ENCODE measurements around the gene ZNF33B. TPM values are rescaled to one million over a fixed set of nuclear protein-coding genes. Genes with fewer than 3 reads are reported as not detected.

ZNF33B gene
- polyA plus RNA-seq, 1 experiment: 6.1 TPM

DNA sequence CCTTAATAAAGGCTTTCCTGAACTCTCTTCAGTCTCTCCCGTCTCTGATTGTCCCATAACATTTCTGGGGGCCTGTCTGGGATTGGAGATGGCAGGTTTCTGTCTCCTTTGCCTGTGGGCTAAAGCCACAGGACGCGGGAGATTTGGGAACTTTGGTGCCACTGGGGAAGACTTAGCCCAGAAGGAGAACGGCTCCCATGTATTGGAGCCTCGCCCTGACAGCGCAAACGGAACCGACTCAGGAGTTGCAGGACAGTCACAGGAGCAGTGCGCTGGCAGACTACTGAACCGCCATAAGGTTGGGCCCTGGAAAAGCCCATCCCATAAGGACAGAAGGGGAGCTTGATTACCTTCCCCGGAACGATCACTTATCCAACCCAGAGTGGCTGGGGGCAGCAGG lies 7.1 kb upstream of the ZNF33B start:
- DNase-seq (ENCODE audit: low read depth, low spot score): no peak
- H3K4me3 ChIP-seq (ENCODE audit: low read depth, low read length): no peak overlapping the region
- CTCF ChIA-PET: no interaction called here
- TF ChIP-seq, protein P1, sequence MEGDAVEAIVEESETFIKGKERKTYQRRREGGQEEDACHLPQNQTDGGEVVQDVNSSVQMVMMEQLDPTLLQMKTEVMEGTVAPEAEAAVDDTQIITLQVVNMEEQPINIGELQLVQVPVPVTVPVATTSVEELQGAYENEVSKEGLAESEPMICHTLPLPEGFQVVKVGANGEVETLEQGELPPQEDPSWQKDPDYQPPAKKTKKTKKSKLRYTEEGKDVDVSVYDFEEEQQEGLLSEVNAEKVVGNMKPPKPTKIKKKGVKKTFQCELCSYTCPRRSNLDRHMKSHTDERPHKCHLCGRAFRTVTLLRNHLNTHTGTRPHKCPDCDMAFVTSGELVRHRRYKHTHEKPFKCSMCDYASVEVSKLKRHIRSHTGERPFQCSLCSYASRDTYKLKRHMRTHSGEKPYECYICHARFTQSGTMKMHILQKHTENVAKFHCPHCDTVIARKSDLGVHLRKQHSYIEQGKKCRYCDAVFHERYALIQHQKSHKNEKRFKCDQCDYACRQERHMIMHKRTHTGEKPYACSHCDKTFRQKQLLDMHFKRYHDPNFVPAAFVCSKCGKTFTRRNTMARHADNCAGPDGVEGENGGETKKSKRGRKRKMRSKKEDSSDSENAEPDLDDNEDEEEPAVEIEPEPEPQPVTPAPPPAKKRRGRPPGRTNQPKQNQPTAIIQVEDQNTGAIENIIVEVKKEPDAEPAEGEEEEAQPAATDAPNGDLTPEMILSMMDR (IDR thresholded peaks at IDR 0.05; ENCODE audit: low read depth, low read length): no peak
- POLR2A ChIA-PET: no interaction called here
- H3K9me3 ChIP-seq (ENCODE audit: control insufficient read depth, insufficient read depth, low read length): no peaks in the 10 kb centered on the region
- no peak overlapping the region for H3K27ac ChIP-seq (ENCODE audit: low read depth, low read length)
- H3K27me3 ChIP-seq (ENCODE audit: control insufficient read depth, insufficient read depth, low read length): no peaks in the 10 kb centered on the region

DNA sequence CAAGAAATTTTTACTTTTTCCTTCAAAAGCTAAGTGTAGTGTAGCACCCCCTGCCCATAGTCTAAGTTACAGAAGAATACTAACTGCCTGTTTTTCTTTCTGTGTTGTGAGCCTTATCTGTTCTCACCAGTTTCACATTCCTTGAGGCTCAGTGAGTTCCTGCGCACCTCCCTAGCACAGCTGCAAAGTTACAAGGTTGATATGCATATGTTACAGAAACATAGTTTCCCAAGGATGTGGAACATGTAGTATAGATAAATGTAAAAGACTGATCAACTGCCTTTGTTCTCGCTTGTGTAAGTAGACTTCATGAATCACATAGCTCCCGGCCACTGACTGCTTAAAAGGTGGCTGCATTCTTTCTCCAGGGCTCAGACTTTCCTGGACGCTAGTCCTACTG lies 6.7 kb upstream of the ZNF33B start:
- no peak overlapping the region for H3K27ac ChIP-seq (ENCODE audit: low read depth, low read length)
- H3K27me3 ChIP-seq (ENCODE audit: control insufficient read depth, insufficient read depth, low read length): no peaks in the 10 kb centered on the region
- no peaks in the 10 kb centered on the region for H3K9me3 ChIP-seq (ENCODE audit: control insufficient read depth, insufficient read depth, low read length)
- no peak for DNase-seq (ENCODE audit: low read depth, low spot score)
- TF ChIP-seq, protein P1 (IDR thresholded peaks at IDR 0.05; ENCODE audit: low read depth, low read length): no peak
- H3K4me3 ChIP-seq (ENCODE audit: low read depth, low read length): no peak overlapping the region
- ChIA-PET POLR2A (no interaction called here), CTCF (no interaction called here)

DNA sequence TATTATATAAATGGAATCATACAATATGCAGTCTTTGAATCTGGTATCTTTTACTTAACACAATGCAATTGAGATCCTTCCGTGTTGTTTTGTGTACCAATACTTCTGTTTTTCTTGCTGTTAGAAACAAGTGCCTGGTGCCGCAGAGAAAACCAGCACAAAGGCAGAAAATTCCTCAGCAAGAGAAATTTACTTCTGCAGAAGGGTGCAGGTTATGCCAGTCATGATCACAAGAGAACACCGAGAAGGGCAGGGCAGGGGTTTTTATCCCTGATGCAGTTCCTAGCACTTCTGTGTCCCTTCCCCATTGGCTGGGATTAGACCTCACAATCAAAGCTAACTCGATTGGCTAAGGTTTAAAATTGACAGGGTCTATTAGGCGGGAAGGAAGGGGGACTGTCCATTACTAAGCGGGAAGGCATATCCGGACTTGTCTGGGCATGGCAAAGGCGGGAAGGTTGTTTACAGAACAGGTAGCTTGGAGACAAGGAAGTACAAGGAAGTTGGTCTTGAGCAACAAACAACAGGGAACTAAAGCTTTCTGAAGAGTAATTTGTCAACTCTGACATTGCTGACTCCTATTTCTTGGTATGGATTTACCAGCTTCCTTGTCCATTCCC lies 2.4 kb upstream of the ZNF33B start:
- H3K4me3 ChIP-seq (ENCODE audit: low read depth, low read length): no peak overlapping the region
- H3K9me3 ChIP-seq (ENCODE audit: control insufficient read depth, insufficient read depth, low read length): no peaks in the 10 kb centered on the region
- H3K27me3 ChIP-seq (ENCODE audit: control insufficient read depth, insufficient read depth, low read length): no peaks in the 10 kb centered on the region
- ChIA-PET POLR2A (no interaction called here), CTCF (no interaction called here)
- TF ChIP-seq, protein P1 (IDR thresholded peaks at IDR 0.05; ENCODE audit: low read depth, low read length): no peak
- H3K27ac ChIP-seq (ENCODE audit: low read depth, low read length): no peak overlapping the region
- no peak for DNase-seq (ENCODE audit: low read depth, low spot score)

DNA sequence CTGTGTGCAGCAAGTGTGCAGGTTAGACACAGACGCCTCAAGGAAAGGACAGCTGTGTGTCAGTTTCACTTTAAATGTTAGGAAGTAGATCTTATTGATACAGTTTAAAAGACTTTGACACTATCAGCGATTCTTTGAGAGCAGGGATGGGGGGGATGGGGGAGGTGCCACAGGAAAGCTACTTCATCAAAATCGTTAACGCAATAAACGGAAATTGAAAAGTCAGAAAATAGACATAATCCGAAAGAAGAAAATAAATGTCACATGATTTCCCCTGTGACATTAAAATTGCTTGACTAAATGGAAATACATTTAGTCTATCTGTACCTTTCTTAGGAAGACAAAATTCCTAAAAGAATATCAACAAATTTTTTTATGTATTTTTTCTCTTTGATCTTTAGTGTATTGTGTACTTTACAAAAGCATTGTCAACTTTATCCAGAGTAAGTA lies 476 bp upstream of the ZNF33B start:
- no peaks in the 10 kb centered on the region for H3K27me3 ChIP-seq (ENCODE audit: control insufficient read depth, insufficient read depth, low read length)
- DNase-seq (ENCODE audit: low read depth, low spot score): no peak
- ChIA-PET CTCF (interaction anchor here (1.0 kb wide), 1 partner anchor 11 kb away, joined by 3 read pairs; no protein-coding TSS in a partner anchor), POLR2A (no interaction called here)
- TF ChIP-seq, protein P1 (IDR thresholded peaks at IDR 0.05; ENCODE audit: low read depth, low read length): no peak
- H3K27ac ChIP-seq (ENCODE audit: low read depth, low read length): peak overlapping the region; percentile 97
- peak overlapping the region; percentile 98 for H3K4me3 ChIP-seq (ENCODE audit: low read depth, low read length)
- H3K9me3 ChIP-seq (ENCODE audit: control insufficient read depth, insufficient read depth, low read length): no peaks in the 10 kb centered on the region

DNA sequence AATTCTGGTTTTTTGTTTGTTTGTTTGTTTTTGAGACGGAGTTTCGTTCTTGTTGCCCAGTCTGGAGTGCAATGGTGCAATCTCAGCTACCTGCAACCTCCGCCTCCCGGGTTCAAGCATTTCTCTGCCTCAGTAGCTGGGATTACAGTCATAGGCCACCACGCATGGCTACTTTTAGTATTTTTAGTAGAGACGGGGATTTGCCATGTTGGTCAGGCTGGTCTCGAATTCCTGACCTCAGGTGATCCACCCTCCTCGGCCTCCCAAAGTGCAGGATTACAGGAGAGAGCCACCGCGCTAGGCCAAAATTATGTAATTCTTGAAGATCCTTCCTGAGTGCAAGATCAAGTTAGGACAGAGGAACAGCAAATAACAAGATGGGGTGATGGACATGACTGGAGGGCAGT lies 719 bp downstream of the ZNF33B start:
- Histone ChIP-seq H3K27me3 (ENCODE audit: control insufficient read depth, insufficient read depth, low read length) (no peaks in the 10 kb centered on the region), H3K27ac (ENCODE audit: low read depth, low read length) (peak overlapping the region; percentile 97), H3K4me3 (ENCODE audit: low read depth, low read length) (peak overlapping the region; percentile 98), H3K9me3 (ENCODE audit: control insufficient read depth, insufficient read depth, low read length) (no peaks in the 10 kb centered on the region)
- TF ChIP-seq, protein P1 (IDR thresholded peaks at IDR 0.05; ENCODE audit: low read depth, low read length): no peak
- no peak for DNase-seq (ENCODE audit: low read depth, low spot score)
- CTCF ChIA-PET: no interaction called here
- POLR2A ChIA-PET: no interaction called here
